SK-N-SH (cell line): ENCODE results near the gene IMPA2. TPM values are rescaled to one million over a fixed set of nuclear protein-coding genes. Genes with fewer than 3 reads are reported as not detected.

Experiments
- CTCF ChIA-PET: fragments of 300-600, 350-600 bp; formaldehyde crosslinking; extraction: SDS; loops from one replicate; lab custom pipeline; 2021; lab: Yijun Ruan, JAX
- POLR2A ChIA-PET: fragments of 350-600 bp; sonication (Branson Sonifier 250); formaldehyde crosslinking; extraction: SDS; loops from one replicate; lab custom pipeline; 2020; ENCODE audit warnings: antibody characterized with exemption, inconsistent platforms; lab: Yijun Ruan, JAX
- DNase-seq: peaks from one replicate; pipeline ENCODE4 v3.0.0; 2012
- H2AFZ ChIP-seq: fragments of 200-600 bp; sonication (generic); 2 replicates; pipeline ENCODE4 v1.8.1; 2016; ENCODE audit warnings: antibody characterized with exemption, mild to moderate bottlenecking, low read depth
- H3F3A ChIP-seq: fragments of 200-600 bp; sonication (generic); replicated peaks from 2 replicates; pipeline ENCODE3; 2016; ENCODE audit warnings: antibody characterized with exemption, mild to moderate bottlenecking; ENCODE audit not compliant: insufficient read depth
- H3K27ac ChIP-seq, 2 experiments: fragments of 200-500 bp in 1 of 2; fragments of 200-600 bp in 1 of 2; sonication (Bioruptor generic) in 1 of 2; sonication (generic), shearing (Covaris generic) in 1 of 2; 2 replicates each; pipeline versions ENCODE4 v1.5.1 to v1.6.1; 2014 to 2016; ENCODE audit warnings: low read depth in 2 of 2, inconsistent platforms in 1 of 2, low read length in 1 of 2, mild to moderate bottlenecking in 1 of 2, mixed read lengths in 1 of 2
- H3K27me3 ChIP-seq: fragments of 200-600 bp; sonication (generic), shearing (Covaris generic); 2 replicates; pipeline ENCODE4 v1.6.1; 2016; ENCODE audit warnings: mixed run types; ENCODE audit not compliant: insufficient read depth
- H3K36me3 ChIP-seq, 2 experiments: fragments of 200-500 bp in 1 of 2; fragments of 200-600 bp in 1 of 2; sonication (Bioruptor generic) in 1 of 2; sonication (generic) in 1 of 2; replicated peaks in 1 of 2; 2 replicates each; pipeline versions ENCODE3 to v1.5.1; 2014 to 2016; ENCODE audit warnings: low read length in 1 of 2, mild to moderate bottlenecking in 1 of 2; ENCODE audit not compliant: insufficient read depth in 2 of 2, control insufficient read depth in 1 of 2
- H3K4me1 ChIP-seq, 2 experiments: fragments of 200-500 bp in 1 of 2; fragments of 200-600 bp in 1 of 2; sonication (Bioruptor generic) in 1 of 2; sonication (generic), shearing (Covaris generic) in 1 of 2; 2 replicates each; pipeline versions ENCODE4 v1.5.1 to v1.6.1; 2014 to 2016; ENCODE audit warnings: low read depth in 1 of 2, low read length in 1 of 2, mixed run types in 1 of 2; ENCODE audit not compliant: insufficient read depth in 2 of 2, control insufficient read depth in 1 of 2
- H3K4me2 ChIP-seq: fragments of 200-600 bp; sonication (generic), shearing (Covaris generic); 2 replicates; pipeline ENCODE4 v1.6.1; 2017; ENCODE audit warnings: mixed run types
- H3K4me3 ChIP-seq, 2 experiments: fragments of 200-500 bp in 1 of 2; fragments of 200-600 bp in 1 of 2; sonication (Bioruptor generic) in 1 of 2; sonication (generic), shearing (Covaris generic) in 1 of 2; 2 replicates each; pipeline versions ENCODE4 v1.5.1 to v1.8.1; 2014 to 2016; ENCODE audit warnings: low read depth in 2 of 2, inconsistent platforms in 1 of 2, low read length in 1 of 2, mild to moderate bottlenecking in 1 of 2, mixed read lengths in 1 of 2, moderate library complexity in 1 of 2
- H3K79me2 ChIP-seq: fragments of 200-600 bp; sonication (generic); 2 replicates; pipeline ENCODE4 v1.8.1; 2017; ENCODE audit warnings: mild to moderate bottlenecking; ENCODE audit not compliant: insufficient read depth
- H3K9ac ChIP-seq: fragments of 200-600 bp; sonication (generic); 2 replicates; pipeline ENCODE4 v1.6.1; 2017; ENCODE audit warnings: mixed run types
- H3K9me2 ChIP-seq: fragments of 200-600 bp; sonication (generic); 2 replicates; pipeline ENCODE4 v1.6.1; 2017; ENCODE audit warnings: mixed run types
- H3K9me3 ChIP-seq: fragments of 200-600 bp; sonication (generic); 2 replicates; pipeline ENCODE4 v1.6.1; 2017; ENCODE audit warnings: mixed run types, mild to moderate bottlenecking, moderate library complexity
- H4K20me1 ChIP-seq: fragments of 200-600 bp; sonication (generic); 2 replicates; pipeline ENCODE4 v1.6.1; 2017; ENCODE audit warnings: mild to moderate bottlenecking, mixed run types; ENCODE audit not compliant: insufficient read depth
- CHD2 ChIP-seq: fragments of 150-350 bp; IDR thresholded peaks from 2 replicates; pipeline ENCODE4 v1.6.1; 2018; ENCODE audit warnings: low read length; ENCODE audit not compliant: partially characterized antibody
- EP300 ChIP-seq, 2 experiments: IDR thresholded peaks; 2 replicates each; pipeline versions ENCODE4 v1.4.0 to v1.6.1; 2012; ENCODE audit warnings: borderline replicate concordance in 1 of 2, low read depth in 1 of 2, low read length in 1 of 2
- EZH2phosphoT487 ChIP-seq: fragments of 200-600 bp; sonication (generic); IDR thresholded peaks from 2 replicates; pipeline ENCODE4 v1.6.1; 2017; ENCODE audit warnings: low read depth, mixed run types, mild to moderate bottlenecking, antibody characterized with exemption, moderate library complexity, borderline replicate concordance
- FOSL2 ChIP-seq: IDR thresholded peaks from 2 replicates; pipeline ENCODE4 v1.4.0; 2012; ENCODE audit warnings: low read depth, mild to moderate bottlenecking, moderate library complexity, borderline replicate concordance
- FOXJ3 ChIP-seq: sonication (generic); formaldehyde crosslinking; IDR thresholded peaks from 2 replicates; pipeline ENCODE4 v1.5.1; 2020; ENCODE audit warnings: mild to moderate bottlenecking, missing genetic modification reagents
- GABPA ChIP-seq: IDR thresholded peaks from 2 replicates; pipeline ENCODE4 v1.4.0; 2012; ENCODE audit warnings: low read depth, mild to moderate bottlenecking
- NFIC ChIP-seq: IDR thresholded peaks from 2 replicates; pipeline ENCODE4 v1.4.0; 2012; ENCODE audit warnings: borderline replicate concordance
- NRF1 ChIP-seq: IDR thresholded peaks from 2 replicates; pipeline ENCODE4 v1.6.1; 2012; ENCODE audit warnings: low read depth, mild to moderate bottlenecking, low read length
- POLR2AphosphoS5 ChIP-seq: IDR thresholded peaks from 2 replicates; pipeline ENCODE4 v1.6.1; 2012; ENCODE audit warnings: low read depth, low read length
- RCOR1 ChIP-seq: fragments of 150-350 bp; IDR thresholded peaks from 2 replicates; pipeline ENCODE4 v1.6.1; 2017; ENCODE audit warnings: antibody characterized with exemption, low read length
- RFX5 ChIP-seq: IDR thresholded peaks from 2 replicates; pipeline ENCODE4 v1.6.1; 2012; ENCODE audit warnings: mild to moderate bottlenecking, improper control_type of control experiment, low read length
- SMC3 ChIP-seq: IDR thresholded peaks from 2 replicates; pipeline ENCODE4 v1.6.1; 2012; ENCODE audit warnings: low read depth, low read length, improper control_type of control experiment
- TEAD4 ChIP-seq: IDR thresholded peaks from 2 replicates; pipeline ENCODE4 v1.4.0; 2012; ENCODE audit warnings: mild to moderate bottlenecking, borderline replicate concordance; ENCODE audit not compliant: insufficient read depth
- WGBS: methylation state at CpG from one replicate; pipeline ENCODE4 v1.1.6; 2017; ENCODE audit warnings: low lambda C conversion rate; 5-methylcytosine and 5-hydroxymethylcytosine counted together
- polyA plus RNA-seq, 3 experiments: library from polyadenylated mRNA; depleted of rRNA; stranded (reverse); fragments of >200 nt; gene quantifications; 2 replicates each; pipeline ENCODE4 v1.2.3, GENCODE V29; 2012
- TF ChIP-seq, protein P1 (sequence below): fragments of 200-600 bp; sonication (generic); IDR thresholded peaks from 2 replicates; pipeline ENCODE4 v1.6.1; 2017; ENCODE audit warnings: antibody characterized with exemption, mild to moderate bottlenecking, moderate library complexity
- TF ChIP-seq, protein P2 (sequence below): IDR thresholded peaks from 2 replicates; pipeline ENCODE4 v1.4.0; 2012; ENCODE audit warnings: low read depth, borderline replicate concordance
- TF ChIP-seq, protein P3 (sequence below): IDR thresholded peaks from 2 replicates; pipeline ENCODE4; 2012
- TF ChIP-seq, protein P4 (sequence below): IDR thresholded peaks from 2 replicates; pipeline ENCODE4 v1.4.0; 2012; ENCODE audit warnings: low read depth
- TF ChIP-seq, protein P5 (sequence below): IDR thresholded peaks from 2 replicates; pipeline ENCODE4 v1.6.1; 2012; ENCODE audit warnings: mild to moderate bottlenecking, low read depth, low read length, moderate library complexity

IMPA2 gene
- polyA plus RNA-seq, 1 of the 3 experiments (the other 2 are of a cell fraction): 0.18 TPM

DNA sequence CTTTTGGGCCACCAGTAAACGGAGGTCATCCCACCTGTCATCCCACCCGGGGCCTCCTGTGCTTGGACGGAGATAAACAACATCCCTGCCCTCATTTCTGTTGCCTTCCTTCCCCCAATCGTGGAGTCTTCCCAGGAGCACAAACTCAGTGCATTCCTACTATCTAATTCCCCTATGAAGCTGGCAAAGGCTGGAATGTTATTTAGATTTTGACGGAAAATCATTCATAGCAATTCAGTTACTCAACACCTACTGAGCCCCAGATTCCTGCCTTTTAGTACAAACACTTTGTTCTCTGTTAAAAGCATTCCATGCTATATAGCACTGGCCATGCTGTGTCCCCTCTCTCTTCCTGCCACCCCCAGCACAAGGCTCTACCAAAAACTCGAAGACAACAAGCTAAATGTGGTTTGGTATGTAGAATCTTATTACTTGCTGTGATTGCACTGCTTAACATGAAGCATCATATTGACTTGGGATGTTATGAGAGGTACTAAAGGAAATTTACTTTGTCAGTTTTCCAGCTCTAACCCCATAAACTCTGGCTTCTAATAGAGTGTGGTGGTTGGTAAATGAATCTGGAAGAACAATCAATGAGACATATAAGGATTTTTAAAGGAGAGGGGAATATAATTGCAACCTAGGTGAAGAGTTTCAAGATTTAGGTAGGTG, 32.3 kb upstream of the IMPA2 start:
- no peak overlapping the region for H3K9ac ChIP-seq
- CTCF ChIA-PET: interaction anchor here (2.1 to 6.4 kb wide), 3 partner anchors 11 to 90 kb away, joined by 4 to 41 read pairs (median 28); no protein-coding TSS in a partner anchor
- H3K9me2 ChIP-seq: no peaks in the 10 kb centered on the region
- POLR2A ChIA-PET: no interaction called here
- H3K4me3 ChIP-seq: no peak overlapping the region
- no peak for TF ChIP-seq FOSL2
- no peak for TF ChIP-seq CHD2
- TF ChIP-seq, protein P1, sequence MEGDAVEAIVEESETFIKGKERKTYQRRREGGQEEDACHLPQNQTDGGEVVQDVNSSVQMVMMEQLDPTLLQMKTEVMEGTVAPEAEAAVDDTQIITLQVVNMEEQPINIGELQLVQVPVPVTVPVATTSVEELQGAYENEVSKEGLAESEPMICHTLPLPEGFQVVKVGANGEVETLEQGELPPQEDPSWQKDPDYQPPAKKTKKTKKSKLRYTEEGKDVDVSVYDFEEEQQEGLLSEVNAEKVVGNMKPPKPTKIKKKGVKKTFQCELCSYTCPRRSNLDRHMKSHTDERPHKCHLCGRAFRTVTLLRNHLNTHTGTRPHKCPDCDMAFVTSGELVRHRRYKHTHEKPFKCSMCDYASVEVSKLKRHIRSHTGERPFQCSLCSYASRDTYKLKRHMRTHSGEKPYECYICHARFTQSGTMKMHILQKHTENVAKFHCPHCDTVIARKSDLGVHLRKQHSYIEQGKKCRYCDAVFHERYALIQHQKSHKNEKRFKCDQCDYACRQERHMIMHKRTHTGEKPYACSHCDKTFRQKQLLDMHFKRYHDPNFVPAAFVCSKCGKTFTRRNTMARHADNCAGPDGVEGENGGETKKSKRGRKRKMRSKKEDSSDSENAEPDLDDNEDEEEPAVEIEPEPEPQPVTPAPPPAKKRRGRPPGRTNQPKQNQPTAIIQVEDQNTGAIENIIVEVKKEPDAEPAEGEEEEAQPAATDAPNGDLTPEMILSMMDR: no peak
- no peak for TF ChIP-seq NFIC
- no peak for TF ChIP-seq EZH2phosphoT487
- no peak for TF ChIP-seq POLR2AphosphoS5
- no peak for TF ChIP-seq TEAD4
- TF ChIP-seq FOXJ3 (CRISPR knock-in tag): no peak
- no peak for TF ChIP-seq SMC3
- no peak overlapping the region for H3K27ac ChIP-seq
- no peaks in the 10 kb centered on the region for H4K20me1 ChIP-seq
- H3K79me2 ChIP-seq: no peaks in the 10 kb centered on the region
- H3K4me1 ChIP-seq: no peaks in the 10 kb centered on the region
- no peak overlapping the region for H2AFZ ChIP-seq
- 25% methylated on average over 6 of the region's 6 CpGs for WGBS
- H3K27me3 ChIP-seq: no peaks in the 10 kb centered on the region; the same call in 1 of the 2 replicates
- H3K36me3 ChIP-seq: no peaks in the 10 kb centered on the region
- no peaks in the 10 kb centered on the region for H3K9me3 ChIP-seq
- no peak overlapping the region for H3K4me2 ChIP-seq
- DNase-seq: no peak
- H3F3A ChIP-seq: no peaks in the 10 kb centered on the region

DNA sequence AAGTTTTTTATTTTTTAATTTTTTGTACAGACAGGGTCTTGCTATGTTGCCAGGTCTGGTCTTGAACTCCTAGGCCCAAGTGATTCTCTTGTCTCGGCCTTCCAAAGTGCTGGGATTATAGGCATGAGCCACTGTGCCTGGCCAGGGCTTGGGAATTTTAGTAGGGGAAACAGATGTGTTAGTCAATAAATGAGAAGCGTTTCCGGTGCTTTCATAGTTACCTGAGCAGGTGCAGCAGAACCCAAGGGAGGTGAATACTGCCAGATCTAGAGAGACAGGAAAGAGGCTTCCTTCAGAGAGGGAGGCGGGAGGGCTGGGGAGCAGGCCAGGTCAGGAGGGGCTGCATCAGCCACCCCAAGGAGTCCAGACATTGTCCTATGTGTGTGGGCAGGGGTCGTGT, 30.5 kb upstream of the IMPA2 start:
- Histone ChIP-seq H3F3A (no peaks in the 10 kb centered on the region), H3K4me1 (no peaks in the 10 kb centered on the region), H3K4me3 (no peak overlapping the region), H3K27ac (no peak overlapping the region), H2AFZ (no peak overlapping the region), H3K4me2 (no peak overlapping the region), H3K36me3 (no peaks in the 10 kb centered on the region), H4K20me1 (no peaks in the 10 kb centered on the region), H3K79me2 (no peaks in the 10 kb centered on the region), H3K9ac (no peak overlapping the region), H3K9me2 (no peaks in the 10 kb centered on the region), H3K27me3 (no peaks in the 10 kb centered on the region; the same call in 1 of the 2 replicates), H3K9me3 (no peaks in the 10 kb centered on the region)
- WGBS: 35% methylated on average over 5 of the region's 5 CpGs
- no peak for DNase-seq
- ChIA-PET CTCF (interaction anchor here (1.2 to 6.4 kb wide), 4 partner anchors 13 to 88 kb away, joined by 3 to 41 read pairs (median 16); no protein-coding TSS in a partner anchor), POLR2A (no interaction called here)
- TF ChIP-seq, protein P2, sequence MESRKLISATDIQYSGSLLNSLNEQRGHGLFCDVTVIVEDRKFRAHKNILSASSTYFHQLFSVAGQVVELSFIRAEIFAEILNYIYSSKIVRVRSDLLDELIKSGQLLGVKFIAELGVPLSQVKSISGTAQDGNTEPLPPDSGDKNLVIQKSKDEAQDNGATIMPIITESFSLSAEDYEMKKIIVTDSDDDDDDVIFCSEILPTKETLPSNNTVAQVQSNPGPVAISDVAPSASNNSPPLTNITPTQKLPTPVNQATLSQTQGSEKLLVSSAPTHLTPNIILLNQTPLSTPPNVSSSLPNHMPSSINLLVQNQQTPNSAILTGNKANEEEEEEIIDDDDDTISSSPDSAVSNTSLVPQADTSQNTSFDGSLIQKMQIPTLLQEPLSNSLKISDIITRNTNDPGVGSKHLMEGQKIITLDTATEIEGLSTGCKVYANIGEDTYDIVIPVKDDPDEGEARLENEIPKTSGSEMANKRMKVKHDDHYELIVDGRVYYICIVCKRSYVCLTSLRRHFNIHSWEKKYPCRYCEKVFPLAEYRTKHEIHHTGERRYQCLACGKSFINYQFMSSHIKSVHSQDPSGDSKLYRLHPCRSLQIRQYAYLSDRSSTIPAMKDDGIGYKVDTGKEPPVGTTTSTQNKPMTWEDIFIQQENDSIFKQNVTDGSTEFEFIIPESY: no peak
- TF ChIP-seq, protein P3, sequence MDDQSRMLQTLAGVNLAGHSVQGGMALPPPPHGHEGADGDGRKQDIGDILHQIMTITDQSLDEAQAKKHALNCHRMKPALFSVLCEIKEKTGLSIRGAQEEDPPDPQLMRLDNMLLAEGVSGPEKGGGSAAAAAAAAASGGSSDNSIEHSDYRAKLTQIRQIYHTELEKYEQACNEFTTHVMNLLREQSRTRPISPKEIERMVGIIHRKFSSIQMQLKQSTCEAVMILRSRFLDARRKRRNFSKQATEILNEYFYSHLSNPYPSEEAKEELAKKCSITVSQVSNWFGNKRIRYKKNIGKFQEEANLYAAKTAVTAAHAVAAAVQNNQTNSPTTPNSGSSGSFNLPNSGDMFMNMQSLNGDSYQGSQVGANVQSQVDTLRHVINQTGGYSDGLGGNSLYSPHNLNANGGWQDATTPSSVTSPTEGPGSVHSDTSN: no peak
- TF ChIP-seq EZH2phosphoT487 (no peak), GABPA (no peak), NRF1 (no peak), EP300 (IDR thresholded peaks at IDR 0.05; ENCODE audit: borderline replicate concordance in 1 of 2, low read depth in 1 of 2, low read length in 1 of 2) (no peak), RFX5 (no peak), RCOR1 (no peak)
- TF ChIP-seq, protein P4, sequence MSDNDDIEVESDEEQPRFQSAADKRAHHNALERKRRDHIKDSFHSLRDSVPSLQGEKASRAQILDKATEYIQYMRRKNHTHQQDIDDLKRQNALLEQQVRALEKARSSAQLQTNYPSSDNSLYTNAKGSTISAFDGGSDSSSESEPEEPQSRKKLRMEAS: no peak
- TF ChIP-seq, protein P5, sequence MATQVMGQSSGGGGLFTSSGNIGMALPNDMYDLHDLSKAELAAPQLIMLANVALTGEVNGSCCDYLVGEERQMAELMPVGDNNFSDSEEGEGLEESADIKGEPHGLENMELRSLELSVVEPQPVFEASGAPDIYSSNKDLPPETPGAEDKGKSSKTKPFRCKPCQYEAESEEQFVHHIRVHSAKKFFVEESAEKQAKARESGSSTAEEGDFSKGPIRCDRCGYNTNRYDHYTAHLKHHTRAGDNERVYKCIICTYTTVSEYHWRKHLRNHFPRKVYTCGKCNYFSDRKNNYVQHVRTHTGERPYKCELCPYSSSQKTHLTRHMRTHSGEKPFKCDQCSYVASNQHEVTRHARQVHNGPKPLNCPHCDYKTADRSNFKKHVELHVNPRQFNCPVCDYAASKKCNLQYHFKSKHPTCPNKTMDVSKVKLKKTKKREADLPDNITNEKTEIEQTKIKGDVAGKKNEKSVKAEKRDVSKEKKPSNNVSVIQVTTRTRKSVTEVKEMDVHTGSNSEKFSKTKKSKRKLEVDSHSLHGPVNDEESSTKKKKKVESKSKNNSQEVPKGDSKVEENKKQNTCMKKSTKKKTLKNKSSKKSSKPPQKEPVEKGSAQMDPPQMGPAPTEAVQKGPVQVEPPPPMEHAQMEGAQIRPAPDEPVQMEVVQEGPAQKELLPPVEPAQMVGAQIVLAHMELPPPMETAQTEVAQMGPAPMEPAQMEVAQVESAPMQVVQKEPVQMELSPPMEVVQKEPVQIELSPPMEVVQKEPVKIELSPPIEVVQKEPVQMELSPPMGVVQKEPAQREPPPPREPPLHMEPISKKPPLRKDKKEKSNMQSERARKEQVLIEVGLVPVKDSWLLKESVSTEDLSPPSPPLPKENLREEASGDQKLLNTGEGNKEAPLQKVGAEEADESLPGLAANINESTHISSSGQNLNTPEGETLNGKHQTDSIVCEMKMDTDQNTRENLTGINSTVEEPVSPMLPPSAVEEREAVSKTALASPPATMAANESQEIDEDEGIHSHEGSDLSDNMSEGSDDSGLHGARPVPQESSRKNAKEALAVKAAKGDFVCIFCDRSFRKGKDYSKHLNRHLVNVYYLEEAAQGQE: no peak
